GM23338 (cell line): ENCODE data around the gene ADAP1.

Source experiments
- EZH2 ChIP-seq: fragments of 200-600 bp; sonication (generic); IDR thresholded peaks from one replicate; pipeline ENCODE4 v1.8.0; 2017; ENCODE audit warnings: antibody characterized with exemption, mild to moderate bottlenecking, low read depth; ENCODE audit not compliant: unreplicated experiment
- EZH2phosphoT487 ChIP-seq: fragments of 200-600 bp; sonication (generic); IDR thresholded peaks from one replicate; pipeline ENCODE4 v1.8.1; 2018; ENCODE audit warnings: antibody characterized with exemption; ENCODE audit not compliant: unreplicated experiment
- POLR2AphosphoS5 ChIP-seq: IDR thresholded peaks from 2 replicates; pipeline ENCODE4 v1.6.1; 2016; ENCODE audit warnings: antibody characterized with exemption, low read depth
- TF ChIP-seq, protein P1 (sequence below), 2 experiments: fragments of 200-600 bp in 1 of 2; sonication (generic) in 1 of 2; conservative IDR thresholded peaks; 2 replicates each; pipeline versions ENCODE4 v1.5.1 to v1.6.1; 2016 to 2017; ENCODE audit warnings: antibody characterized with exemption in 2 of 2, low read depth in 2 of 2, mild to moderate bottlenecking in 2 of 2, moderate library complexity in 1 of 2
- TF ChIP-seq, protein P2 (sequence below): IDR thresholded peaks from 2 replicates; pipeline ENCODE4 v1.6.1; 2016; ENCODE audit warnings: antibody characterized with exemption

DNA sequence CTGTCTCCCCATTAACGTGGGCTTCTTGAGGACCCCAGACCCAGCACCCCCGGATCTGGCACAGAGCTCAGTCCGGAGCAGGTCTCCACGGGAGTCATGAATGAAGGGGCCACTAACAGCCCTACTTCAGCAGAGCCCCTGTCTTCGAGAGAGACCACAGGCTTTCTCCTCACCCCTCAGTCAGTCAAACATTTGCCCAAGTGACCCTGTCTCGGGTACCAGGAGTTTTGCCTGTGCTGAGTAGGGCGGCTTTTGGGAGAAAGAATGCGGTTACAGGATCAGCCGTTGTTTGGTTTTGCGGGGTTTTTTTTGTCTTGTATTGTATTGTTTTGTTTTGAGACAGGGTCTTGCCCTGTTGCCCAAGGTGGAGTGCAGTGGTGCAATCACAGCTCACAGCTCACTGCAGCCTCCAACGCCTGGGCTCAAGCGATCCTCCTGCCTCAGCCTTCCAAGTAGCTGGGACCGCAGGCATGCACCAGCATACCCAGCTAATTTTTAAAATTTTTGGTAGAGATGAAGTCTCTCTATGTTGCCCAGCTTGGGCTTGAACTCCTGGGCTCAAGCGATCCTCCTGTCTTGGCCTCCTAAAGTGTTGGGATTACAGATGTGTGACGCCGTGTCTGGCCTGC is 16.5 kb downstream of the ADAP1 start:
- TF ChIP-seq, protein P1, sequence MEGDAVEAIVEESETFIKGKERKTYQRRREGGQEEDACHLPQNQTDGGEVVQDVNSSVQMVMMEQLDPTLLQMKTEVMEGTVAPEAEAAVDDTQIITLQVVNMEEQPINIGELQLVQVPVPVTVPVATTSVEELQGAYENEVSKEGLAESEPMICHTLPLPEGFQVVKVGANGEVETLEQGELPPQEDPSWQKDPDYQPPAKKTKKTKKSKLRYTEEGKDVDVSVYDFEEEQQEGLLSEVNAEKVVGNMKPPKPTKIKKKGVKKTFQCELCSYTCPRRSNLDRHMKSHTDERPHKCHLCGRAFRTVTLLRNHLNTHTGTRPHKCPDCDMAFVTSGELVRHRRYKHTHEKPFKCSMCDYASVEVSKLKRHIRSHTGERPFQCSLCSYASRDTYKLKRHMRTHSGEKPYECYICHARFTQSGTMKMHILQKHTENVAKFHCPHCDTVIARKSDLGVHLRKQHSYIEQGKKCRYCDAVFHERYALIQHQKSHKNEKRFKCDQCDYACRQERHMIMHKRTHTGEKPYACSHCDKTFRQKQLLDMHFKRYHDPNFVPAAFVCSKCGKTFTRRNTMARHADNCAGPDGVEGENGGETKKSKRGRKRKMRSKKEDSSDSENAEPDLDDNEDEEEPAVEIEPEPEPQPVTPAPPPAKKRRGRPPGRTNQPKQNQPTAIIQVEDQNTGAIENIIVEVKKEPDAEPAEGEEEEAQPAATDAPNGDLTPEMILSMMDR (conservative IDR thresholded peaks at IDR 0.05; ENCODE audit: low read depth in 2 of 2) = no peak
- TF ChIP-seq POLR2AphosphoS5 (no peak), EZH2 (no peak), EZH2phosphoT487 (no peak)
- TF ChIP-seq, protein P2, sequence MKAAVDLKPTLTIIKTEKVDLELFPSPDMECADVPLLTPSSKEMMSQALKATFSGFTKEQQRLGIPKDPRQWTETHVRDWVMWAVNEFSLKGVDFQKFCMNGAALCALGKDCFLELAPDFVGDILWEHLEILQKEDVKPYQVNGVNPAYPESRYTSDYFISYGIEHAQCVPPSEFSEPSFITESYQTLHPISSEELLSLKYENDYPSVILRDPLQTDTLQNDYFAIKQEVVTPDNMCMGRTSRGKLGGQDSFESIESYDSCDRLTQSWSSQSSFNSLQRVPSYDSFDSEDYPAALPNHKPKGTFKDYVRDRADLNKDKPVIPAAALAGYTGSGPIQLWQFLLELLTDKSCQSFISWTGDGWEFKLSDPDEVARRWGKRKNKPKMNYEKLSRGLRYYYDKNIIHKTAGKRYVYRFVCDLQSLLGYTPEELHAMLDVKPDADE = no peak
